Activated CD8-positive, alpha-beta T cell treated with anti-CD3 and anti-CD28 coated beads for 36 hours (primary cell): ENCODE results near the gene PPT2. TPM values are rescaled to one million over a fixed set of nuclear protein-coding genes. Genes with fewer than 3 reads are reported as not detected.
"Not testable (repeated sequence)": the region's sequence is repeated elsewhere in the genome, so short reads cannot be mapped to it uniquely, and the experiment has no call there.

Experiments
- ATAC-seq: fragments of 200-7000 bp; cut with Tn5 transposase; one replicate; pipeline ENCODE4 v1.10.0; 2021; ENCODE audit warnings: mild to moderate bottlenecking, moderate library complexity
- CTCF ChIA-PET: fragments of 350-600 bp; sonication (Branson Sonifier 250); formaldehyde crosslinking; loops from one replicate; lab custom pipeline; 2021; ENCODE audit warnings: antibody characterized with exemption; lab: Charles Lee
- POLR2A ChIA-PET: fragments of 350-600 bp; sonication (Branson Sonifier 250); formaldehyde crosslinking; loops from one replicate; lab custom pipeline; 2021; ENCODE audit warnings: antibody characterized with exemption; lab: Charles Lee
- DNase-seq: peaks from one replicate; pipeline ENCODE4 v3.0.0-alpha.2; 2020
- H3K27ac Mint-ChIP-seq: one replicate; pipeline ENCODE4 v1.8.0; 2021; ENCODE audit warnings: mild to moderate bottlenecking, mixed read lengths
- H3K27me3 Mint-ChIP-seq: one replicate; pipeline ENCODE4 v1.8.0; 2021; ENCODE audit warnings: mixed read lengths
- H3K36me3 Mint-ChIP-seq: one replicate; pipeline ENCODE4 v1.8.0; 2021; ENCODE audit warnings: low read depth, mixed read lengths
- H3K4me1 Mint-ChIP-seq: one replicate; pipeline ENCODE4 v1.8.0; 2021; ENCODE audit warnings: low read depth, mixed read lengths
- H3K4me3 Mint-ChIP-seq: one replicate; pipeline ENCODE4 v1.8.0; 2021; ENCODE audit warnings: mild to moderate bottlenecking, moderate library complexity, mixed read lengths
- H3K9me3 Mint-ChIP-seq: one replicate; pipeline ENCODE4 v1.8.0; 2021; ENCODE audit warnings: mixed read lengths
- CTCF ChIP-seq: fragments of 200-600 bp; IDR thresholded peaks from one replicate; pipeline ENCODE4 v1.8.0; 2022; ENCODE audit warnings: antibody characterized with exemption, mild to moderate bottlenecking
- intact Hi-C: fragments of 100-400 bp; cut with micrococcal nuclease; formaldehyde crosslinking; loops from one replicate; pipeline ENCODE4 v1.10.0; 2022
- total RNA-seq, 2 experiments: library from RNA; stranded (reverse); gene quantifications; one replicate each; pipeline ENCODE4 v1.2.3, GENCODE V29; 2021

PPT2 gene
- total RNA-seq, 2 experiments from 2014 or later, result 14.4 to 21.7 TPM

- H3K36me3 Mint-ChIP-seq, result peaks cover 55% of the 10 kb centered on the region
- H3K27me3 Mint-ChIP-seq, result no peaks in the 10 kb centered on the region
- no peak for TF ChIP-seq CTCF
- H3K27ac Mint-ChIP-seq, result peak overlapping the region; percentile 92
- peak overlapping the region; percentile 95 for H3K4me3 Mint-ChIP-seq
- peaks cover 47% of the 10 kb centered on the region for H3K4me1 Mint-ChIP-seq
- intact Hi-C loops, result no loop called here
- POLR2A ChIA-PET, result interaction anchor here (1.5 to 7.2 kb wide), 2 partner anchors 8 kb away, joined by 4 to 72 read pairs; partner anchors contain the start of genes AGPAT1 and RNF5
- no peaks in the 10 kb centered on the region for H3K9me3 Mint-ChIP-seq
- CTCF ChIA-PET, result interaction anchor here (0.6 kb wide), 1 partner anchor 219 kb away, joined by 3 read pairs; no protein-coding TSS in a partner anchor
- DNase-seq (no peak), ATAC-seq (no peak)
Observed at GRCh38 chr6:32187009-32187709, 33.2 kb downstream of the PPT2 start.

GRCh38 chr6:32187725-32188380, 33.9 kb downstream of the PPT2 start:
- H3K4me3 Mint-ChIP-seq, result peak overlapping the region; percentile 95
- intact Hi-C loops, CTCF ChIA-PET, H3K9me3 Mint-ChIP-seq, H3K27me3 Mint-ChIP-seq, ATAC-seq, DNase-seq: not testable (repeated sequence)
- H3K27ac Mint-ChIP-seq, result peak overlapping the region; percentile 96
- H3K36me3 Mint-ChIP-seq, result peaks cover 50% of the 10 kb centered on the region
- peaks cover 44% of the 10 kb centered on the region for H3K4me1 Mint-ChIP-seq
- POLR2A ChIA-PET, result interaction anchor here (1.2 to 7.2 kb wide), 2 partner anchors 9 to 784 kb away, joined by 3 to 72 read pairs; partner anchors contain the start of genes AGPAT1 and RNF5

GRCh38 chr6:32188381-32189068, 34.6 kb downstream of the PPT2 start:
- Mint-ChIP-seq H3K36me3 (peaks cover 48% of the 10 kb centered on the region), H3K4me3 (peak overlapping the region; percentile 95), H3K27ac (peak overlapping the region; percentile 96), H3K4me1 (peaks cover 40% of the 10 kb centered on the region), H3K27me3 (no peaks in the 10 kb centered on the region), H3K9me3 (no peaks in the 10 kb centered on the region)
- POLR2A ChIA-PET, result interaction anchor here (1.2 to 7.2 kb wide), 2 partner anchors 10 to 784 kb away, joined by 3 to 72 read pairs; partner anchors contain the start of genes AGPAT1 and RNF5
- DNase-seq (no peak), ATAC-seq (no peak)
- no peak for TF ChIP-seq CTCF
- intact Hi-C loops, result no loop called here
- CTCF ChIA-PET, result interaction anchor here (0.9 kb wide), 1 partner anchor 70 kb away, joined by 3 read pairs; no protein-coding TSS in a partner anchor

- Mint-ChIP-seq H3K9me3 (no peaks in the 10 kb centered on the region), H3K36me3 (peaks cover 44% of the 10 kb centered on the region), H3K4me3 (peak overlapping the region; percentile 95), H3K4me1 (peaks cover 47% of the 10 kb centered on the region), H3K27ac (peak overlapping the region; percentile 96), H3K27me3 (no peaks in the 10 kb centered on the region)
- CTCF ChIA-PET, result interaction anchor here (0.9 kb wide), 1 partner anchor 70 kb away, joined by 3 read pairs; no protein-coding TSS in a partner anchor
- DNase-seq, result no peak
- no peak for TF ChIP-seq CTCF
- POLR2A ChIA-PET, result interaction anchor here (0.9 to 7.2 kb wide), 3 partner anchors 10 to 783 kb away, joined by 3 to 72 read pairs (median 4); partner anchors contain the start of genes AGPAT1 and RNF5
- intact Hi-C loops, result no loop called here
- ATAC-seq, result no peak
Observed at GRCh38 chr6:32189069-32189741, 35.3 kb downstream of the PPT2 start.

- no peak for DNase-seq
- peak overlapping the region; percentile 97 for H3K4me3 Mint-ChIP-seq
- ATAC-seq, result no peak
- peak overlapping the region; percentile 96 for H3K27ac Mint-ChIP-seq
- intact Hi-C loops, result no loop called here
- TF ChIP-seq CTCF, result no peak
- no peaks in the 10 kb centered on the region for H3K9me3 Mint-ChIP-seq
- POLR2A ChIA-PET, result interaction anchor here (0.6 to 7.2 kb wide), 3 partner anchors 11 to 1352 kb away, joined by 3 to 72 read pairs (median 4); partner anchors contain the start of genes AGPAT1 and RNF5
- CTCF ChIA-PET, result interaction anchor here (0.8 to 1.2 kb wide), 3 partner anchors 21 to 73 kb away, joined by 3 read pairs; no protein-coding TSS in a partner anchor
- H3K27me3 Mint-ChIP-seq, result no peaks in the 10 kb centered on the region
- H3K4me1 Mint-ChIP-seq, result peaks cover 50% of the 10 kb centered on the region
- peaks cover 44% of the 10 kb centered on the region for H3K36me3 Mint-ChIP-seq
Observed at GRCh38 chr6:32189742-32190053, 35.8 kb downstream of the PPT2 start.
